Breast epithelium (tissue), 4 donors: ENCODE results near the gene PEX10. TPM values are rescaled to one million over a fixed set of nuclear protein-coding genes. Genes with fewer than 3 reads are reported as not detected.

Source experiments
- DNase-seq, 2 donors: peaks; one replicate each; pipeline ENCODE4 v3.0.0-alpha.2; 2019; ENCODE audit warnings: low spot score in 2 of 2
- H3K27ac ChIP-seq, 2 donors: fragments of 200-600 bp; sonication (generic) in 1 of 2; one replicate each; pipeline ENCODE4 v1.5.1; 2016 to 2019; ENCODE audit warnings: mild to moderate bottlenecking in 1 of 2
- H3K27me3 ChIP-seq, 2 donors: fragments of 200-600 bp; sonication (generic) in 1 of 2; one replicate each; pipeline versions ENCODE4 v1.5.1 to v1.6.0; 2017 to 2019; ENCODE audit warnings: control low read depth in 1 of 2, mild to moderate bottlenecking in 1 of 2
- H3K36me3 ChIP-seq: fragments of 200-600 bp; one replicate; pipeline ENCODE4 v1.5.1; 2019
- H3K4me1 ChIP-seq, 2 donors: fragments of 200-600 bp; sonication (generic); one replicate each; pipeline ENCODE4 v1.5.1; 2016 to 2019; ENCODE audit warnings: control low read depth in 1 of 2
- H3K4me3 ChIP-seq, 3 donors: fragments of 200-600 bp; sonication (generic); 1 replicate in 2 of 3; 2 replicates in 1 of 3; pipeline ENCODE4 v1.5.1; 2016 to 2019; ENCODE audit warnings: mild to moderate bottlenecking in 3 of 3, moderate library complexity in 2 of 3
- H3K9me3 ChIP-seq, 2 donors: fragments of 200-600 bp; sonication (generic) in 1 of 2; one replicate each; pipeline ENCODE4 v1.5.1; 2016 to 2019; ENCODE audit warnings: control low read depth in 1 of 2
- CTCF ChIP-seq, 3 donors: fragments of 450-650 bp; IDR thresholded peaks; one replicate each; pipeline ENCODE4 v1.5.1; 2016 to 2017; ENCODE audit warnings: antibody characterized with exemption in 3 of 3, mild to moderate bottlenecking in 3 of 3, moderate library complexity in 3 of 3
- POLR2A ChIP-seq: fragments of 450-650 bp; IDR thresholded peaks from one replicate; pipeline ENCODE4 v1.6.1; 2016; ENCODE audit warnings: antibody characterized with exemption, mild to moderate bottlenecking, moderate library complexity
- POLR2AphosphoS5 ChIP-seq, 3 donors: sonication (generic); formaldehyde crosslinking; IDR thresholded peaks; one replicate each; pipeline ENCODE4 v1.6.1; 2017; ENCODE audit warnings: antibody characterized with exemption in 3 of 3
- intact Hi-C: fragments of 100-400 bp; cut with DNase I; formaldehyde crosslinking; loops from one replicate; pipeline ENCODE4 v1.15.1; 2023; ENCODE audit warnings: low total_unique reads
- total RNA-seq, 3 donors: library from RNA; depleted of rRNA; stranded (reverse); fragments of >200 nt; gene quantifications; one replicate each; pipeline ENCODE4 v1.1.0, GENCODE V29; 2016

Gene PEX10
- total RNA-seq, 3 donors from 2014 or later, result 23.3 to 37.4 (median 24.1) TPM

GRCh38 chr1:2399890-2400575, 12.3 kb downstream of the PEX10 start:
- TF ChIP-seq POLR2AphosphoS5 (IDR thresholded peaks at IDR 0.05), result no peak
- no peak for TF ChIP-seq CTCF (IDR thresholded peaks at IDR 0.05)
- TF ChIP-seq POLR2A, result no peak
- no peak for DNase-seq
- Histone ChIP-seq H3K36me3 (peaks cover 15% of the 10 kb centered on the region), H3K27me3 (no peaks in the 10 kb centered on the region), H3K4me1 (no peaks in the 10 kb centered on the region), H3K4me3 (no peak overlapping the region), H3K27ac (no peak overlapping the region), H3K9me3 (no peaks in the 10 kb centered on the region)
- intact Hi-C loops, result no loop called here

GRCh38 chr1:2398871-2399270, 13.5 kb downstream of the PEX10 start:
- no peak for DNase-seq
- H3K36me3 ChIP-seq, result peaks cover 15% of the 10 kb centered on the region
- no peak overlapping the region for H3K4me3 ChIP-seq
- H3K4me1 ChIP-seq, result no peaks in the 10 kb centered on the region
- TF ChIP-seq POLR2AphosphoS5 (IDR thresholded peaks at IDR 0.05) (no peak), POLR2A (no peak), CTCF (IDR thresholded peaks at IDR 0.05) (no peak)
- no peaks in the 10 kb centered on the region for H3K9me3 ChIP-seq
- no peak overlapping the region for H3K27ac ChIP-seq
- H3K27me3 ChIP-seq, result no peaks in the 10 kb centered on the region
- intact Hi-C loops, result no loop called here

- Histone ChIP-seq H3K4me3 (no peak overlapping the region), H3K27me3 (no peaks in the 10 kb centered on the region), H3K9me3 (no peaks in the 10 kb centered on the region), H3K27ac (no peak overlapping the region), H3K4me1 (peaks cover 4 to 8% of the 10 kb centered on the region in 2 donors), H3K36me3 (peaks cover 3% of the 10 kb centered on the region)
- no peak for DNase-seq
- TF ChIP-seq POLR2AphosphoS5 (IDR thresholded peaks at IDR 0.05) (no peak), POLR2A (no peak), CTCF (IDR thresholded peaks at IDR 0.05) (no peak)
- intact Hi-C loops, result no loop called here
These were observed 15.2 kb downstream of the PEX10 start for GRCh38 chr1:2397007-2397679.

- H3K36me3 ChIP-seq, result no peaks in the 10 kb centered on the region
- DNase-seq, result no peak
- intact Hi-C loops, result no loop called here
- TF ChIP-seq POLR2AphosphoS5 (IDR thresholded peaks at IDR 0.05) (no peak), CTCF (IDR thresholded peaks at IDR 0.05) (no peak), POLR2A (no peak)
- peaks cover 4 to 8% of the 10 kb centered on the region in 2 donors for H3K4me1 ChIP-seq
- no peak overlapping the region for H3K4me3 ChIP-seq
- H3K9me3 ChIP-seq, result no peaks in the 10 kb centered on the region
- H3K27me3 ChIP-seq, result no peaks in the 10 kb centered on the region
- no peak overlapping the region for H3K27ac ChIP-seq
These were observed 15.9 kb downstream of the PEX10 start for GRCh38 chr1:2396476-2396875.

GRCh38 chr1:2396059-2396458, 16.3 kb downstream of the PEX10 start:
- Histone ChIP-seq H3K36me3 (no peaks in the 10 kb centered on the region), H3K27ac (no peak overlapping the region), H3K27me3 (no peaks in the 10 kb centered on the region), H3K4me3 (no peak overlapping the region), H3K4me1 (peaks cover 4 to 8% of the 10 kb centered on the region in 2 donors), H3K9me3 (no peaks in the 10 kb centered on the region)
- intact Hi-C loops, result no loop called here
- TF ChIP-seq POLR2A, result no peak
- no peak for TF ChIP-seq POLR2AphosphoS5 (IDR thresholded peaks at IDR 0.05)
- no peak for TF ChIP-seq CTCF (IDR thresholded peaks at IDR 0.05)
- no peak for DNase-seq
